Measurements from ENCODE around the gene CYP4F12.

DNA sequence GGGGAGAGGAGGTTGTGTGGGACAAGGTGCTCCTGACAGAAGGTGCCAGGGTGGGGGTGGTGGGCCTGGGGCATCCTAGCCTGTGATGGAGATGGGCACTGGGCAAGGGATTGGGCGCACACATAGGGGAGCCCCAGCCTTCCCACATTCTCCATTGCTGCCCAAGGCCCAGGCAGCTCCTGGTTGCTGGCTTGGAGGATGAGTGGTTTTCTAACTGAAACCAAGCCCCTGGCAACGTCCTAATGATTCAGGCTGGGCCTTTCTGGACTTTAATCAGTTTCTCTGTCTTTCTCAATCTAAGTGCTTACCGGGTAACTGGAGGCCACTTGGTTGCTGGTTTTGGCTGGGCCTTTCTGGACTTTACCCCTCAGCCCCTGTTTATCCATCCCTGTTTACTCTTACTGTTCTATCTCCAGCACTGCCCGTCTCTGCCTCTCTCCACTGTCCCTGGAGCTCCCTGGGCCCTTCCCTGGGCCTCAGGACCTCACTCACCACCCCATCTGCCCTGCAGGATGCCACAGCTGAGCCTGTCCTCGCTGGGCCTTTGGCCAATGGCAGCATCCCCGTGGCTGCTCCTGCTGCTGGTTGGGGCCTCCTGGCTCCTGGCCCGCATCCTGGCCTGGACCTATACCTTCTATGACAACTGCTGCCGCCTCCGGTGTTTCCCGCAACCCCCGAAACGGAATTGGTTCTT is 31.8 kb upstream of the CYP4F12 start:
- TF ChIP-seq, protein P1, sequence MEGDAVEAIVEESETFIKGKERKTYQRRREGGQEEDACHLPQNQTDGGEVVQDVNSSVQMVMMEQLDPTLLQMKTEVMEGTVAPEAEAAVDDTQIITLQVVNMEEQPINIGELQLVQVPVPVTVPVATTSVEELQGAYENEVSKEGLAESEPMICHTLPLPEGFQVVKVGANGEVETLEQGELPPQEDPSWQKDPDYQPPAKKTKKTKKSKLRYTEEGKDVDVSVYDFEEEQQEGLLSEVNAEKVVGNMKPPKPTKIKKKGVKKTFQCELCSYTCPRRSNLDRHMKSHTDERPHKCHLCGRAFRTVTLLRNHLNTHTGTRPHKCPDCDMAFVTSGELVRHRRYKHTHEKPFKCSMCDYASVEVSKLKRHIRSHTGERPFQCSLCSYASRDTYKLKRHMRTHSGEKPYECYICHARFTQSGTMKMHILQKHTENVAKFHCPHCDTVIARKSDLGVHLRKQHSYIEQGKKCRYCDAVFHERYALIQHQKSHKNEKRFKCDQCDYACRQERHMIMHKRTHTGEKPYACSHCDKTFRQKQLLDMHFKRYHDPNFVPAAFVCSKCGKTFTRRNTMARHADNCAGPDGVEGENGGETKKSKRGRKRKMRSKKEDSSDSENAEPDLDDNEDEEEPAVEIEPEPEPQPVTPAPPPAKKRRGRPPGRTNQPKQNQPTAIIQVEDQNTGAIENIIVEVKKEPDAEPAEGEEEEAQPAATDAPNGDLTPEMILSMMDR (IDR thresholded peaks at IDR 0.05) = no peak
- TF ChIP-seq EZH2 (IDR thresholded peaks at IDR 0.05; ENCODE audit: borderline replicate concordance, insufficient read depth, low read depth, low read length, poor library complexity, severe bottlenecking) = no peak
